Stimulated activated CD4-positive, alpha-beta T cell treated with anti-CD3 and anti-CD28 coated beads, TNF-alpha, amount 100 ng/mL, for 1 hour (primary cell): ENCODE data around the gene PLA2G1B.

Experiments used
- DNase-seq, 3 donors: peaks; one replicate each; pipeline ENCODE4 v3.0.0-alpha.2; 2020; ENCODE audit warnings: low read depth in 3 of 3, low spot score in 1 of 3

Gene PLA2G1B

DNA sequence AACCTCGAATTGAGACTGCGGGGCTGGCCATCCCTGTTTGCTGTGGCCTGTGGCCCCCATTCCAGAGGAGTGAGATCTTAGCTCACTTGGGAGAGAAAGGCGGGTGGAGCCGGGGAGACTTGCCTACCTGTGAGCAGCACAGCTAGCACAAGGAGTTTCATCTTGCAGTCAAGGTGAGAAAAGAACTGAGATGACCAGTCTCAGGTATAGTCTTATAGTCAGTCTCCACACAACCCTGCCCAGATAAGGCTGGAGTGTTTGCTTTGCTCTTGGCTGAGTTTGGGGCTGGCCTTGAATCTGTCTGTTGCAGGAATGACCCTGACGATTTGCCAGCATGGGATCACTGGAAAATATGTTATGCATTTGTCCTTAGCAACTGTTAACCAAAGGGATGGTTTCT lies at the start of gene PLA2G1B:
PLA2G1B (minus strand) TSS at position 187 of the 400 bp plus-strand sequence; CDS start at position 161, 26 bp downstream.
- DNase-seq, result no peak

DNA sequence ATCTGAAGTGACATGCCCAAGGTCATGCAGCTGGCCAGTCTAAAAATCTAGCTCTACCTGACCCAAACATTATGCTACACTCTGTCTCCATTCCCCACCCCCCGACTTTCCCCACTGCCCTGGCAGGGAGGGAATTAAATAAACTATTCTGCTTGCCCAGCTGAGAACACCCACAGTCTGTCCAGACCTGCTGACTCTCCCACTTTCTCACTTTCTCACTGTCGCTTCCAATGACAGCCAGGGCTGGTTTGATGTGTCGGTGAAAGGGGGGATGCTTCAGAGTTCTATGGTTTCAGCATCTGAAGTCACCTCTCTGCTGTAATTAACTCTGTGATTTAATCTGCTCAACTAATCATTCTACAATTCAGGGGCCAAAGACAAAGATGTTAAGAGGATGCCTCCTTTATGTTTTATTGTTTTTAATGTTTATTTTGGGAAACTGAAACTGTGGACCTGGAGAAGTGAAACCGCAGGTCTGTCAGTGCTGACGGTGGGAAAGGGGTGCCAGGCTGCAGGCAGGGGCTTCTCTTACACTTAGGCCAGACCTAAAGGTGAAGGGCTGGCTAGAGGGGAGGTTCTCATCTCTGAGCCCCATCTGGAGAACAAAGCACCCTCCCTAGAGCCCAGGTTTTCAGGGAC lies 49.5 kb upstream of the PLA2G1B start:
- no peak for DNase-seq

DNA sequence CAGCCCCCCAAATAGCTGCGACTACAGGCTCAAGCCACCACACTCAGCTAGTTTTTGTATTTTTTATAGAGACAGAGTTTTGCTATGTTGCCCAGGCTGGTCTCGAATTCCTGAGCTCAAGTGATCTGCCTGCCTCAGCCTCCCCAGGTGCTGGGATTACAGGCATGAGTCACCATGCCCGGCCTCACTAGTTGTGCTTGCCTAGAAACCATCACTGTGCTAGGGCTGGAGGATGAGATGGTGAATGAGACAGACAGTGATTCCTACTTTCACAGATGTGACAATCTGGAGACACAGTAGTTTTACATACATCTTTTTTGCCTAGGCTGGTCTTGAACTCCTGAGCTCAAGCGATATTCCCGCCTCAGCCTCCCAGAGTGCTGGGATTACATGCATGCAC lies 48.8 kb upstream of the PLA2G1B start:
- DNase-seq, result no peak

DNA sequence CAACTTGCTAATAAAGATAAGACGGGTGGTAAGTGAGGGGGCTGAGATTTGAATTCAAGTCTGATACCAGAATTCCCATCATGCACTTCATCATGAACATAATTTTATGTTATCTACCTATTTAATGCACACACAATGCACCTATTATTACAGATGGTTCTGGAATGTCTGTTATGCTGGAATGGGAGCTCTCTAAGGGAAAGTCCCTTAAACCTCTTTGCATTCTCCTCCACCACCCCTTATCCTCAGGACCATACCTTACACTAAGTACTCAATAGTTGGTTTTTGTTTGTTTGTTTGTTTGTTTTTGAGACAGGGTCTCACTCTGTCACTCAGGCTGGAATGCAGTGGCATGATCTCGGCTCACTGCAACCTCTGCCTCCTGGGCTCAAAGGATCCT lies 48.4 kb upstream of the PLA2G1B start:
- DNase-seq, result no peak

DNA sequence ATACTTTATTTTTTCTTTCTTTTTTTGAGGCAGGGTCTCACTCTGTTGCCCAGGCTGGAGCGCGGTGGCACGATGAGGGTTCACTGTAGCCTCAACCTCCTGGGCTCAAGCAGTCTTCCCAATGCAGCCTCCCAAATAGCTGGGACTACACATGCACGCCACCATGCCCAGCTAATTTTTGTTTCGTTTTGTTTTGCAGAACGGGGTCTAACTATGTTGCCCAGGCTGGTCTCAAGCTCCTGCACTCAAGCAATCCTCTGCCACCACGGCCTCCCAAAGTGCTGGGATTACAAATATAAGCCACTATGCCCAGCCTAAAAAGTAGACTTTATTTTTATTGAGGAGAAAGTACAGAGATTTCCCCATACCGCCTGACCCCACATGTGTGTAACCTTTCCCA lies 46.1 kb upstream of the PLA2G1B start:
- DNase-seq, result no peak

DNA sequence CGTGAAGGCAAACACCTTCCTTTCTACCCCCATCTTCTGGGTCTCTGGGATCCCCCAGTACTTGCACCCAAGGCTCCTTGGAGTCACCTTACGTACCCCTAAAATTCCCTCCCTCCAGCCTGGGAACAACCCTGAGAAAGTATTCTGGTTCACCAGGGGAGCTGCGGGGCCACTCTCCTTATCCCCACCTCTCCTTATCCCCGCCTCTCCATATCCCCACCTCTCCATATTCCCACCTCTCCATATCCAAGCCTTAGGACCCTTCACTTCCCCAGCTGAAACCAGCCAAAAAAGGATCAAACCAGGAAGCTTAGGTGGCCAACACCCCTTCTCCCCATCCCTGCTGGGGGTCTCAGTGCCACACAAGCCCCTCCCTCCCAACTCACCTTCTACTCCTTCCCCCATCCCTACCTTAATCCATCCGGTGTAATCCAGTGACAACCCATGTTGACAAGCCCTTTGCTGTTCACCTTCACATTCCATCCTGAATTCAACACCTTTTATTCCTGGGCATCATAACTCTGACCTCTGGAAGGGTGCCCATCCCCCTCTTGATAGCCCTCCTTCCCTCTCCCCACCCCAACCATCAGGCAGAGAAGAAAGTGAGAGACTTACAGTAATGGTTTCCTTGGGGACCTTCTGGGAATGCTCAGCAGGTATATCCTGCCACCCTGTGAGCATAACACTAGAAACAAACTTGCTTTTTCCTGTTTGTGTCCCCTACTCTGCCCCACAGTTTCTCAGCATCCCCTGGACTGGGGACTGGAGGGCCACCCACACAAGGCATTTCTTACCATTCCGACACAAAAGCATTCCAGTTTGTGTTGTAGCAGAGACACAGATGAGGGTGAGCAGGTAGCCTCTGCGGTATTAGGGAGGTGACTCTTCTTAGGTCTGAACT lies 43.0 kb upstream of the PLA2G1B start:
- no peak for DNase-seq

DNA sequence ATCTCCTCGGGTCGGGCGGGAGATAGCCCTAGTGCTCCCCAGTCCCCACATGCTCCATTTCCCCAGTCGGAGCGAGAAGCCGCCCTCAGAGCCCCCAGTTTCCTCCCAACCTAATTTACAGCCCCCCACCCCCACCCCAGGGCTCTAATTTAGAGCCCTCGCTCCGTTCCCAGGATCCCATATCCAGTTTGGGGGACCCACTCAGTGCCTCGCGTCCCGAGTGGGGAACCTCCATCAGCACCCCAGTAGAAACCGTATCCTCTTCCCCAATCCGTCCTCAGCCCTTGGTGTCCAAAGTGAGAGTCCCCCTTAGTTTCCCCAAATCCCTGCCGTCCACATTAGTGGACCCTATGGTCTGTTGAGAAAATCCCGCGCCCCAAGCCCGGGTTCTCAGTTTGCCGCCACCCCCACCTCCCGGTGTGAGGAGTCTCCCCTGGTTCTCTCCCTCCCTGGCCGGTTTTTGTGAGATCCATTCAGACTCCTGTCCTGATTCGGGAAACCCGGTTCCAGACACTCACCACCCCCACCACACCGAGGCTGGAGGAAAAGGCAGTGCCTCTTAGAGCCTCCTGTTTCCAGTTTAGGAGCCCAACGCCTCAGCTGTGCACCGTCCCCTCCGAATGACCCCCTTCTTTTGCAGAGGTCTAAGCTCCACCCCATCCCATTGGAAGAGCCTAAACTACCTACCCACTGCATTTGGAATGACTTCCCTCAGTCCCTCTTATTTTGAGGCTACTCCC lies 42.2 kb upstream of the PLA2G1B start:
- DNase-seq, result no peak

DNA sequence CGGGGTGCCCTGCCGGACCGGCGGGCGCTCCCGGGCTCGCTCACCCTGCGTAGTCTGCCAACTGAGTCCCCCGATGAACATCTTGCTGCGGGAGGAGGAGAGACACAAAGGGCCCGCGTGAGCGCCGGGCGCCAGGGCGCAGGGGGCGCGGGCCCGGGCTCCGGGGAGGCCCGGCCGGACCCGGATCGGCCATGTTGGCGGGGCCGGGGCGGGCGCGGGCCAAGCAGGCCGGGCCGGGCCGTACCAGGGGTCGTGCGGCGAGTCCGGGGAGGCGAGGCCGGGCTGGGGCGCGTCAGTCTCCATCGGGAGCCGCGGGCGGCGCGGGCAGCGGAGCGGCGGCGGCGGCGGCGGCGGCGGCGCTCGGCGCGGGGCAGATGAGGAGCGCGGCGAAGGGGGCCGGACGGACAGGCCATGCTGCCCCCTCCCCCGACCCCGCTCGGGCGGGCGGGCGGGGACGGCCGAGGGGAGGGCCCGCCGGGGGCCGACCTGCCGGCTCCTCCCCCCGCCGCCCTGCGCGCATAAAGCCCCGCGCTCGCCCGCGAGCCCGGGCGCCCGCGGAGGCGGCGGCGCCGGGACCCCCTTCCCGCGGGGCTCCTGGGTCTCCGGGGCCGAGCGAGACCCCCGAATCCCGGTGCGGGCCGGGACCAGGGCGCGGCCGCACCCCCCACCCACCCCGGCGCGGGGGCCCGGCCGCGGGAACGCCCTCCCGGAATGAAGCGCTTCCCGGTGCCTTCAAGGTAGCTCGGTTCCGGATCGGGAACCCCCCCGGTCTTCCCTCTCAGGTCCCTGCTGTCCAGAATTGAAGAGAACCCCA lies 41.4 kb upstream of the PLA2G1B start, which contains the start of gene MSI1:
MSI1 (minus strand) TSS at position 376 of the 814 bp plus-strand sequence; CDS start at position 303, 73 bp downstream.
- no peak for DNase-seq

DNA sequence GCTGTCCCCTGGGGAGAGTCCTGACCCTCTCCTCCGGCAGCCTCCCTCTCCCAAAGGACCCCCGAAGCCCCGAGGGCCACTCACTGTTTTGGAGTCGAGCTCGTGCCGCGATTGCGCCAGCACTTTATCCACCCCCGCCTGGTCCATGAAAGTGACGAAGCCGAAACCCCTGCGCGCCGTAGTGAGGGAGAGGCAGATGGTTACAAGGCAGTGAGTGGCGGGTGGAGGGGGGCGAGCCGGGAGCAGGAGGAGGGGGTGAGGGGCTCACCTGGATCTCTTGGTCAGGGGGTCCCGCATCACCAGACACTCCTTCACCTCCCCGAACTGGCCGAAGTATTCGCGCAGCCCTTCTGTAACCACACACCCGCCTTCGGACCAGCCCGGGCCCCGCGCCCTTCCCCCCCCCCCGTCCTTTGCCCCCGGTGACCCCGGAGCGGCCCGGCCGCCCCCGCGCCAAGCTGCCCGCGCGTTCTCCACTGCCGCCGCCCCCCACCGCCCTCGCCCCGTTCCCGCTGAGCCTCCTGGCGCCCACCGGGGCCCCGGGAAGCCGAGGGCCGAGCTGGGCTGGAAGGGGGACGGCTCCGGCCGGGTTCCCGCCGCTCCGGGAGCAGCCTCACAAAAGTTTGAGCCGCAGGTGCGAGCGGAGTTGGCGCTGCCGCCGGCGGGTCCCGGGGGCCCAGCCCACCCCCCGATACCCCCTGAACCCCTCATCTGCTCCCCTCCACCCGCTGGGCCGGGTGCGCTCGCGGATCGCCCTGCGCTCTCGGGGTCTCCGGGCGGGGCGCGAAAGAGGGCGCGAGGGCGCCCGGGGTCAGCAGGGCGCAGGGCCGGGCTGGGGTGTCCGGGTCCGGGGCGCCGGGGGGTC lies 40.6 kb upstream of the PLA2G1B start:
- peak in 1 of 3 donors; percentile 29 for DNase-seq

DNA sequence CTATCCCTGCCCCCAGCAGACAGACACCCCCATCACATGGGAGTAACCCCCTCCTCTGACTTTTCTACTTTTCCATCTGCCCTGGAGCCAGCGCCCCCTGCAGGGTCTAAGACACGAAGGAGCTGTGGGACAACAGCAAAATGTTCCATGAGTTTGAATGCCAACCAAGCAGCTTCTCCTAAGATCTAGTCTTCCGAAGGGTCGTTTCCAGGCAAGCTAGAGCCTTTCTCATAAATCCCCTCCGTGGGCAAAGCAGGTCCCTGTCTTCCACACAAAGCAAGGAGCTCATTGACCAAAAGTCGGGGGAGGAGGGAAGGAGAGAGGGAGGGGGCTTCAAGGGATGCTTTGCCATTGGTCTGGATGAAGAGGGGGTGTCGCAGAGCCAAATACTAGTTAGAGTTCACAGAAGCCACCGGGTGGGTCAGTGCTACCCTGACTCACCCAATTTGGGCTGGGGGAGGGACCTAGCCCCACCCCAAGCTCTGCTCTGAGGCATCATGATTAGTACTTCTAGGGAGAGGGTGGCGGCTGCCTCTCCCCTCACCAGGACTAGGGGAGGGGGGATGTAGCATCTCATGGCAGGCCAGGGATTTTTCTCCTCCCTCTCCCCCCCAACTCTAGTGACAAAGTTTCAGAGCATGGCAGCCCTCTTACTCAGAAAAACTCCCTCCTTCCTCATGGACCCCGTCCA lies 39.8 kb upstream of the PLA2G1B start:
- DNase-seq, result no peak

DNA sequence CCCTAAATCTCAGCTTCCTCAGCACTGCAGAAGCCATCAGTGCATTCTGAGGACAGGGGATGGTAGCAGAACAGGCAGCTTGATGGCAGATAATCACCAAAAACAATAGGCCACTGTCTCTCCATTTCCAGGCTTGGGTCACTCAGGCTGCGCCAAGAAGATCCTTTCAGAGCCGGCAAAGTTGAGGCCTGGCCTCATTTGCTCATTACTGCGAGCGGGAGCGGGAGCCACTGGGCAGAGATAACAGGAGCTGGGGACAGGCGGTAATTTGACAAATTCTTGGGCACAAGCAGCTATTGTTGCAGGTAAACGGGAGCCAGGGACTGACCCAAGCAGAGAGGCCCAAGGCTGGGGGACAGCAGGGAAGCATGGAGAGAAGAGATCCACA lies 39.3 kb upstream of the PLA2G1B start:
- DNase-seq, result no peak

DNA sequence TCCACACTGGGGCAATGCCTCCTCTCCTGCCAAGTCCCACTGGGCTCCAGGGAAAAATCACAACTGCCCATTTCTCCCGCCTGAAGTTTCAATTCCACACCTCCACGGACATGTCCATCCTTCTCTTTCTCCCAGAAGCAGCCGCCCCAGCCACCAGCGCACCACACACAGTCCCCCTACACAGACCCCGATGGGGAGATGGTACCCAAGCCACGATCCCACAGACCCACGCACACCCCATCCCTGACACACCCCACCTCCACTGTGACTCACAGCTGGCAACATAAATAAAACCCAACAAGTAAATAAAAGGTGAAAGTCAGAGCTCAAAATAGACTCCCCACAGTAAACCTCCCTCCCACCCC lies 38.7 kb upstream of the PLA2G1B start:
- no peak for DNase-seq

DNA sequence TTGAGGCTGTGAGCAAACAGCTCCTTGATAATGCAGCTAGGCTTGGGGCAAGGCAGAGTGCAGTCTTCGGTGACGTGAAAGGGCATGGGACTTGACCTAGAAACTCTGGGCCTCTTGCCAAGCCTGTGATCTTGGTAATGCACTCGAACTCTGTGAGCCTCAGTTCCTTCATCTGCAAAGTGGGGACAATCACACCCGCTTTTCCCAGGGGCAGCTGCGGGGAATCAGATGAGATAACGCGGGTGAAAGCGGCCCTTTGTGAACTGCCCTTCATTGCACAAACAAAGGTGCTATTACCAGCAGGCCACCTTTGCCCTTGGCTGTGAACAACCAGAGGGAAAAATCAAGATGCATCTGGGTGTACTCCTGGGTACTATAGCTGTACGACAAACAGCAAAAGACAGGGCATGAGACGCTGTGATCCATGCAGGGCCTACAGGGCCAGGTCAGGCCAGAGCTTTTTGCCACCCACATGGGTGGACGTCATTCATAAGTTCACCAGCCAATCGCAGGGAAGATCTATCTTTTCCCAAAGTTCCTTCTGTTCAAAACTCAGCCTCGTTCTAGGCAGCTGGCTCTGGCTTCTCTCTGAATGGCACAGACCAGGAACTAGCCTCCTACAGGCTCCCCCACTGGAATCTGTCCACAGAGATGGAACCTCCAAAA lies 38.2 kb upstream of the PLA2G1B start:
- DNase-seq, result no peak

DNA sequence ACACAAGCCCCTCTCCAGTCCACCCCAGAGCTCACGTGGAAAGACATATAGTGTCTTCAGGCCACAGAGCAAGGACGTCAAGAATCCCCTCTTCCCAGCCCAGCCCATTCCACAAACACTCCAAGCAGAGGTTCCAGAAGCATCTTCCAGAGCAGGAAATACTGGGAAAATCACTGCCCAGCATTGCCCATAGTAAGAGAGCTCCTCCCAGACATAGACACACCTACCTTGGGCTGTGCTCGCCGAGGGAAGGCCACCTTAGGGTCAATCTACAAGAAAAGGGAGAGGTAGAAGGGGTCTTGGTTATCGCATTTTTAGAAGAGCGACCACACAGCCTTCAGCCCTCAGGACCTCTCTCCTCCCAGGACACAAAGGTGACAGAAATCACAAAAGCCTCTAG lies 36.9 kb upstream of the PLA2G1B start:
- DNase-seq, result no peak

DNA sequence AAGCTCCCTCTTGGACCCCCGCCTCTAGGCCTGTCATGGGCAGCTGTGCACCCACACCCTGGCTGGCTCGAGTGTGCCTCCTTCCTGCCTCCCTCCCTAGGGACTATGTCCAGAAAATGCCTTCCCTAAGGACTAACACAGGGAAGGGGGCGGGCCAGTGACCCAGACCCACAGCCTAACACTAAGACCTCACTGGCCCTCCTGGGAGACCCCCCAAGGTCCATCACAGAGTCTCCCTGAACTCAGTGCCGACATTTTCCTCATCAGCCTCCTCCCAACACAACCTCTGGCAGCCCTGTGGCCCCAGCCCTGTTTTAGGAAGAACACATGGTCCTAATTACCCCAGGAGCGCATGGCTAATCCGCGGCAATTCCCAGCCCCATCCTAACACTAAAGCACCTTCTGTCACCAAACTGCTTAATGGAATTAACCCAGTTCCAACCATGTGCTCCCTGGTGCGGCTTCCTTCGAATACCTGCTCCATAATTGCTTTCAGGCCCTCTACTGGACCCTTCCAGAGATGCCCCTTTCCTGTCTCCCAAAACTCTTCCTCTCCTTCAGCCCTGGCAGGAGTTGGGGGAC lies 35.8 kb upstream of the PLA2G1B start:
- DNase-seq, result no peak

DNA sequence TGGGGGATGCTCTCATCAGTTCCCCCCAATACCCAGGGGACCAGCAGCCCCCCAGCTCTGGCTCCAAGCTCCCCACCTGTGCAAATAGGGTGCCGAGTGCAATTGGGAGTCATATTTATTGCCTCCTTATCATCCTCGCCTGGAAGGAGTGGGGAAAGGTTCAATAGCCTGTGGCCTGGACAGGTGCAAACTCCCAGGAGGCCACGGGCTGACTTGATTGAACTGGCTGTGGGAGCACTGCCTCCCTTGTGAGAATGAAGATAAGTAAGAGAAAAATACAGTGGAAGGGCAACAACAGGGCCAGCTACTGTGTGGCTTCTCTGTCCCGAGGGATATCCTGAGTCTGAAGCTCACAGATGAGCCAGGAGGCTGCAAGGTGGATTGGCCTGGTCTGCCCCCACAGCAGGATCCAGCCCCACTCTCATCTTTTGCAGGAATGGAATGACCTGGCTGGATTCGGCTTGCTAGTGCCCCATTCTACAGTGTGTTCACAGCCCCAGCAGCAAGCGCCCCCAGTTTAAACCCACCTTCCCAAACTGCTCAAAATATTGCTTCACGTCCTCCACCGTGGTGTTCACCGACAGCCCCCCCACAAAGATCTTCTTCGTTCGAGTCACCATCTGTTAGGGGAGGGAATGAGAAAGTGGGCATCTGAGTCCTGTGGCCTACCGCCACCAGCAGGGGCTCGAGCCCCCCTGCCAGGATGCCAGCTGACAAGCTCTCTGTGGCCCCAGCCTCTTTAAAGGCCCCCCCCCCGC lies 35.1 kb upstream of the PLA2G1B start:
- DNase-seq, result no peak

DNA sequence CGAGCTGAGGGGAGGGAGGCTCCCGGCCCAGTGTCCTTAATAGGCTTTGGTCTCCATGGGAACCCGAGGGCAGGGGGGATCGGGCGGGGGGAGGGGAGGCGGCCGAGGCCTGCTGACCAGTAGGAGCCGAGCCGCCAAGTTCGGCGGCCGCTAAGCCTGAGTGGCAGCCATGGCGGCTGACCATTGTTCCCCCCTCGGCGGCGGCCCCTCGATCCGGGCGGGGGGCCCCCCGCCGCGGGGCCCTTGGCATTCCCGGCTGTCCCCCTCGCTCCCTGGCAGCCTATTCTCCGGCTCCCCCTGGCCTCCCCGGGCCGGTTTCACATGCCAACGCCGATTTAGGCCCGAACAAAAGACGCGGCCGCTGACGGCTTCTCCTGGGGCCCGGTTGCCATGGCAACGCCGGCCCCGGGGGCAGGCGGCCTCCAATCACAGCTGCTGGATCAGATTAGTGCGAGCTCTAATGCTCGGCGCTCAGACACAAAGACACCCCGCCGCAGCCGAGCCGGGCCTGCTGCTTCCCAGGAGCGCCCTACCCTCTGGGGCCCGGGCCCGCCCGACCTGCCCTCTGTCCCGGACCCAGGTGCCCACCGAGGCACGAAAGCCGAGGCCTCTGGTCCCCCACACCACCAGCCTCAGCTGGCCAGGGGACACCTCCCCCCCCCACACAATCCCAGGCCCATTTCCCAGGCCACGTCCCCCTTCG lies 34.1 kb upstream of the PLA2G1B start:
- no peak for DNase-seq
